Measurements from ENCODE around the gene PTPN7.

DNA sequence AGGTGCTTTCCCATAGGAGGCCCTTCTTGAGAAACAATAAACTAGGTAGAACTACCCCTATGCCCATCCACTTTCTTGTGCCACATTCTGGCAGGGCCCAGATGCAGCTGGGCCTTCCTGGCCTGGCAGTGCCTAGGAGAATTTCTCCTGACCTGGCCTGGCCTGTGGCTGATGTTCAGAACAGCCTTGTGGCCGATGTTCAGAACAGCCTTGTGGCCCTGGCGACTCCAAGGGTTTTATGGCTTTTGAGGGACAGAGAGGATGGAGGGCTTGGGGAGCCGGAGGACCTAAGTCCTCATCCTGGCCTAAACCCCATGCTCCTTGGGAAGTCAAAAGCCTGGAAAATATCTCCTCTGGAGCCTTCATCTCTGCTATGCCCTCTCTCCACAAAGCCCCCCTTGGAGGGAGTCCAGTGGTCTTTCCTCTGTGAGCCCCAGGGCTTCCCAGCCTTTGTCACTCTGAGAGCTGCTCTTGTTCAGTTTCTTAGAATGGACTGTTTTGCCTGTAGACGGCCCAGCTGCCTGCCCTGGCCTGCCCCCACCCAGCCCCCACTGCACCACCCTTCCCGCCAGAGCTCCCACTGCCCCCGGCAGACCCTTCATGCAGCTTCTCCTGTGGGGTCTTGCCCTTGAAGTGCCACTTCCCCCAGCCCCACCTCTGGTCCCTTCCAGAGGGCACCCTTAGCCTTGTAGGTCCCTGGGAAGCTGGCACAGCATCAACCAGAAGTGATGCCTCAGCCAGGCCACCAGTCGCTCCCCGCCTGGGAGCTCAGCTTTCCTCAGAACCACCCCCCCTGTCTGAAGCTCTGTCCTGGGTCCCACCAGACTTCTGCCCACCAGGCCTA lies 30.7 kb downstream of the PTPN7 start:
- TF ChIP-seq EZH2 (IDR thresholded peaks at IDR 0.05; ENCODE audit: borderline replicate concordance) (no peak), EZH2phosphoT487 (IDR thresholded peaks at IDR 0.05; ENCODE audit: low read depth, severe bottlenecking, unreplicated experiment) (no peak)
- TF ChIP-seq, protein P1, sequence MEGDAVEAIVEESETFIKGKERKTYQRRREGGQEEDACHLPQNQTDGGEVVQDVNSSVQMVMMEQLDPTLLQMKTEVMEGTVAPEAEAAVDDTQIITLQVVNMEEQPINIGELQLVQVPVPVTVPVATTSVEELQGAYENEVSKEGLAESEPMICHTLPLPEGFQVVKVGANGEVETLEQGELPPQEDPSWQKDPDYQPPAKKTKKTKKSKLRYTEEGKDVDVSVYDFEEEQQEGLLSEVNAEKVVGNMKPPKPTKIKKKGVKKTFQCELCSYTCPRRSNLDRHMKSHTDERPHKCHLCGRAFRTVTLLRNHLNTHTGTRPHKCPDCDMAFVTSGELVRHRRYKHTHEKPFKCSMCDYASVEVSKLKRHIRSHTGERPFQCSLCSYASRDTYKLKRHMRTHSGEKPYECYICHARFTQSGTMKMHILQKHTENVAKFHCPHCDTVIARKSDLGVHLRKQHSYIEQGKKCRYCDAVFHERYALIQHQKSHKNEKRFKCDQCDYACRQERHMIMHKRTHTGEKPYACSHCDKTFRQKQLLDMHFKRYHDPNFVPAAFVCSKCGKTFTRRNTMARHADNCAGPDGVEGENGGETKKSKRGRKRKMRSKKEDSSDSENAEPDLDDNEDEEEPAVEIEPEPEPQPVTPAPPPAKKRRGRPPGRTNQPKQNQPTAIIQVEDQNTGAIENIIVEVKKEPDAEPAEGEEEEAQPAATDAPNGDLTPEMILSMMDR (IDR thresholded peaks at IDR 0.05; ENCODE audit: poor library complexity): no peak
